ENCODE results near the gene LRRN2.

Gene LRRN2

DNA sequence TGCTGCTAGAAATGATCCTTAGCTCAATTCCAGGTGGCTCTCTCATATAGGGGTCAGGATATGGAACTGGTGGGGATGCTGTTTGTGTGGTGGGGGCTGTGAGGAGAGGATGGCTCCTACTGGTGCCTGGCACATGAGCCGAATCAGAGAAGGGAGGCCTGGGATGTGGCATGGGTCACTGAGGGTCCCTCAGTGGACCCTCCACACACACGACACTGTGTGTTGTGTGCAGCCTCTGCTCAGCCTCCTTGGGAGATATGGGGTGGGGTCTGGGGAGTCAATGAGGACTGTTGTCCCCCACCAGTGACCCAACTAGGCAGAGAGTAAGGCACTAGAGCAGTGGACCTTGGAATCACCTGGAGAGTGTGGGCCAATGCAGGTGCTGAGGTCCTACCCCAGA, 3.2 kb upstream of the LRRN2 start:
- DNase-seq: no peak

DNA sequence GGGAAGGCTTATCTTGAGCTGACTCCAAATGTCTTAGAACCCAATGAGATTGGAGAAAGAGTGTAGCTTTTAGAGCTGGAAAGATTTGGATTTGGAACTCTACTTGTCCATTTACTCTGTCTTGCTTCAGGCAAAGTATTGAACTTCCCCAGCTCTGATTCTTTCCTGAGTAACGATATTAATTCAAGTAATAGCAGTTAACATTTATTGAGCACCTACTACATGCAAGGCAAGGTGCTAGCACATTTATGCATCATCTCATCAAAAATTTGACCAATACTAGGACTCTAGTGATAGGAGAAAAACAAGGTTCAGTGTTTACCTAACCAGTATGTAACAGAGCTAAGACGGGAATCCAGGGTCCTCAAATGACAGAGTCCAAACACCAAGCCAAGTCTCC, 2.5 kb upstream of the LRRN2 start:
- DNase-seq: no peak

DNA sequence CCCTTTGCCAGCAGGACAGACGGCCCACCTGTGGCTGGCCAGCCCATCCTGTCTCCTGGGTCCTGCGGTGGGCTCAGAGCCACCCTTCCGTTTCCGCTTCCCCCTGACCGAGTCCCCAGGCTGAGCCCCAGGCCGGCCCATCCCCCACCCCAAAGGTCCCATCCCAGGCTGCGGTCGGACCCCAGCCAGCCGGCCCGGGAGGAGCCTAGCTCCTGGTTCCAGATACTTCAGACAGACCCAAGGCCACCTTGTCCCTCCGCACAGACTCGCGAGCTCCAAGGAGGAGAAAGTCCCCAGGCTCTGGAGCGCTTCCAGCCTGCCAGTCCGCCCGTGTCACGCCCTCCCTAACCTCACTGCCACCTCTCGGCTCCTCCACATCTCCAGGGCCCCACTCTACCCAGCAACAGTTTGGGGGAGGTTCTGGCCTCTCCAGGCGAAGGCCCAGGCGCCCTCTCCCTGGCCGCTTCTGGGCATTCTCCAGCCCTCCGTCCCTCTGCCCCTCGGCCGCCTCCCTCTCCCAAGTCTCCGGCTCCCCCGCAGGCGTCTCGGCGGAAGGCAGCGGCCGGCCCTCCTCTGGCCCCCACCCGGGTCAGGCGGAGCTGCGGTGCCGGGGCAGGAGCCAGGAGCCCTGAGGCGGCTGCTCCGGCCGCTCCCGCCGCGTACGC, 835 bp downstream of the LRRN2 start:
- DNase-seq: peak in 1 of 2 donors; percentile 28

DNA sequence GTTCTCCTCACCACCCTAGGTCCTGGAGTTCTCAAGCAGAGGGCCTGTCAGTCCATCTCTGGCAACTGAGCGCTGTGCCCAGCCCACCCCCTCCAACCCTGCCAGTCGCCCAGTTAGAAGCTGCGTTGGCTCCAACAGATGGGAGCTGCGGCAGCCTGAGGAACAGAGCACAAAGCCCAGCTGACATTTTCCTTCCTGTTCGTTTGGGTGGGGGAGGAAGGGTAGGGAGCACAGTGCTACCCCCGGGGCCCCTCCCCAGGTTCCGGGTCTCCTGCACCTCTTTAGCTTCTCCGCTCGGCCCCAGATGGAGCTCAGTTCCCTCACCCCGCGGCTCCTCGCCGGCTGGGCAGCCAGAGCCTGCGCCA, 1.4 kb downstream of the LRRN2 start:
- no peak for DNase-seq

DNA sequence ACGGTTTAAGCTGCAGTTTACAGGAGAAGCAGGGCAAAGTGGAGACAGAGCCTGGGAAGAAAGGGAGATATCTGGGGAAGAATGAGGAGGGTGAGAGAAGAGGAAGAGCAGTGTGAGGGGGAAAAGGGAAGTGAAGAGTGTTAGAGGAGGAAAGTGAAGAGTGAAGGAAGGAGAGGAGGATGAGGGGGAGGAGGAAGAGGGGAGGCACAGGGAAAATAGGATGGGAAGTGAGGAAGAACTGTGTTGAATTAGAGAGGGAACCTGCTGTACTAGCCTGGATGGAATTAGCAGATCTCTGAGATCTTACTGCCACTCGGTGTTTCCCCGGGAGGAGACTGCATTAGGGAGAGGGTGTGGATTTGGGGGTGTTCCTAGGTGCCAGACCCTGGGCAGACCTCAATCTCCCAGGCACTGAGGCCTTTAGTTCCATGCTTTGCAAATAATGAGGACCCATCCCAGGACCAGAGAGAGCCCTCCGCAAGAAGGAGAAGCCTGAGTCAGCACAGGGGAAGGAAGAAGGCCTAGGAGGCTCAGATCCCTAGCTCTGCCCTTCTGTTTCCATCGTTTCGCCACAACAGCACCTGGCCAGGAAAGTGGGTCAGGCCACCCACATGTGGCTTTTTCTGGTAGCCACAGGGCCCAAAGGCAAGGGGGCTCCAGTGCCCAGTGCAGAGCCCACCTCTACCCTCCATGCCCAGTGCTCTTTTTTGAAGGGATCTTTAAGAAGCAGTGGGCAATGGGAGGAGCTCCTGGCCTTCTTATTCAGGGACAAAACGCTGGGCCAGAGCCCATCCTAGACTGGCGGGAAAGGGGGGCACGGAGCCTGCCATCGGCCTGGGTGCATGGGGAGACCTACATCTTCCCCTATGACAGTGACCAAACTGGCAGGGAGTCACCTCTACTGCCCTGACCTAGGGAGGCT, 2.0 kb downstream of the LRRN2 start:
- DNase-seq: no peak

DNA sequence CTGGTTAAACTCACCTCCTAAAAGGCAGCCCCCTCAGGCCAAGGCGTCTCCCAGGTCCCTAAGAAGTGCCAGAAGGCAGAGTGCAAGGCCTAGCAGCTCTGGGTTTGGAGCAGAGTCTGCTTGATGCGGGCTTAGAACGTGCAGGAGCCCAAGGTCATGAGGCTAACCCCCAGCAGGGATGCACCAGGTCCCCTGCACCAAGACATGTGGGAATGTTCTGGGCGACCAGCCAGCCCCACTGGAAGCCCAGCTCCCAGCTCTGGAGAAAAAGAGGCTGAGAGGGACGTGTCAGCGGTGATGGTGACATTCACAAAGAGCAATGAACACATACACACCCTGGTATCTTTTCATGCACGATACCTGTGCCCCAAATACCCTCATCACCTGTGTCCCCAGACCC, 5.1 kb downstream of the LRRN2 start:
- no peak for DNase-seq

DNA sequence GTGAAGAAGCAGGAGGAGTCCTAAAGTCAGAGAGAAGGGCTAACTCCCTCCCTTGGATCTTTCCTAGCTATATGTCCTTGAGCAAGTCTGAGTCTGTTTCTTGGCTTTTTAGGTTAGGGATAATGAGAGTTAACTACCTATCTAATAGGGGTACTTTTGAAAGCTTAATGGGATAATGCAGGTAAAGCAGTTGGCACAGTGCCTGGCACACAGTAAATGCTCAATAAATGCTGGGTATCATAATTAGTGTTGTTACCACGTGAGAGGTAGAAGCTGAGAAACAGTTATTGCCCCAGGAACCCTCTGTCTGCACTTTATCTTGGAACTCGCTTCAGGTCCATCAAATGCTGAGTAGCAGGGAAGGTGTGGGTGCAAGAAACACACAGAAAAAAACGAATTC, 5.5 kb downstream of the LRRN2 start:
- no peak for DNase-seq

DNA sequence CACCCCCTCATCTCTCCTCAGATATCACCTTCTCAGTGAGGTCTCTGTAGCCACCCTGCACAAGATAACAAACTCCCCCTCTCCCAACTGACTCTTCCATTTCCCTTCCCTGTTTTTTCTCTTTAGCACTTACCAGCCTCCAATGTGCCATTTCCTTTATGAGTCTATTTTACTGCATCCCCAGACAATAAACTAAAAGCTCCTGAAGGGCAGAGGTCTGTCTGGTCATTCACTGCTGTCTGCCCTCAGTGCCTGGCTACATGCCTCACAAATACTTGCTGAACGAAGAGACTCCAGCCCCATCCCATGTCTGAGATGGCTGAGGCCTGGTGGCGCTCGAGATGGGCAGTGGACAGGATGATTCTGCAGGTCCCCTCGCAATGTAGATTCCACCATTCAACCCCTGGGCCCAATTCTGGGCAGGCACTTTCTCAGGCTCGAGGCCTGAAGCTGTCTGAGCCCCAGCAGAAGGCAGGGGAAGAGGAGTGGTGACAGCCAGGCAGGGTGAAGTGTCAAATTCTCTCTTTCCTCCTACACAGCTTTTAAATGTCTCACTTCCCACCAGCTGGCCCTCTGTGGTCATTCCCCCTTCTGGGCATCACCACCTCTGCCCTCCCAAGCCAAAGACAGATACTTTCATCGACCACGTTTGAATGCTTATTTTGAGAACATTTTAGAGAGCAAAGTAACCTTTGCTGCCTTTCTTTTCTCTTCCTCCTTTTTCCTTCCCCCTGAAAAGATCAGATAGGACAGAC, 6.6 kb downstream of the LRRN2 start:
- no peak for DNase-seq

DNA sequence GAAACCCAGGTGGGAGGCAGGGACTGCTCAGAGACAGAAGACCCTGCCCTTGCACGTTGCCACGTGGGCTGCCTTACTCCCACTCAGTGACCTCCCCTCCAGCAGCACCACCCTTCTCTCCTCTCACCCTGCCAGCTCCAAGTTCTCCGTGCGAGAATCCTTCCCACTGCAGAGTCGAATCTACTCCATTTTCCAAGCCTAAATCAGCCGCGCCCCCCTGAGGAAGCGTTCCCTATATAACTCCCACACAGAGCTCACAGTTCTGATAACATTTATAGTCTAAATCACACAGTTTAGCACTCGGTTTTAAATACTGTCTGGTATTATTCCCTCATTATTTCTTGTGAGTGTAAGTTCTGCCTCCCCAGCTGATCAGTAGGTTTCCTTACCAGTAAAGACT, 7.7 kb downstream of the LRRN2 start:
- DNase-seq: no peak

DNA sequence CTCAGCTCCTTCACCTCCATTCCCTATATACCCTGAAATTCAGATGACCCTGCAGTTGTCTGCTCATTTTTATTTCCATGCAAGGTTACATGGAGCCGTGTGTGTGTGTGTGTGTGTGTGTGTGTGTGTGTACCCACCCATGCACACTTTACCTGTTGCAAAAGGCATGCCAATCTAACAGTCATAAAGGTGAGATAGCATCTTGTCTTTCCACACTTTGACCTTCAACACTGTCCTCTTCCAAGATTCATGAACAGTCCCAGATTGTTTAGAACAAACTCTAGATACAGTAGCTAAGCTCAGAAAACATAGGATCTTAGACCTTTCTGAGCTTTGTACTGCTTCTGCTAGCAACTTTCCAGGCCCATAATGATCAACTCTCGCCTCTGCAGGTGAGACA, 9.5 kb downstream of the LRRN2 start:
- DNase-seq: no peak

DNA sequence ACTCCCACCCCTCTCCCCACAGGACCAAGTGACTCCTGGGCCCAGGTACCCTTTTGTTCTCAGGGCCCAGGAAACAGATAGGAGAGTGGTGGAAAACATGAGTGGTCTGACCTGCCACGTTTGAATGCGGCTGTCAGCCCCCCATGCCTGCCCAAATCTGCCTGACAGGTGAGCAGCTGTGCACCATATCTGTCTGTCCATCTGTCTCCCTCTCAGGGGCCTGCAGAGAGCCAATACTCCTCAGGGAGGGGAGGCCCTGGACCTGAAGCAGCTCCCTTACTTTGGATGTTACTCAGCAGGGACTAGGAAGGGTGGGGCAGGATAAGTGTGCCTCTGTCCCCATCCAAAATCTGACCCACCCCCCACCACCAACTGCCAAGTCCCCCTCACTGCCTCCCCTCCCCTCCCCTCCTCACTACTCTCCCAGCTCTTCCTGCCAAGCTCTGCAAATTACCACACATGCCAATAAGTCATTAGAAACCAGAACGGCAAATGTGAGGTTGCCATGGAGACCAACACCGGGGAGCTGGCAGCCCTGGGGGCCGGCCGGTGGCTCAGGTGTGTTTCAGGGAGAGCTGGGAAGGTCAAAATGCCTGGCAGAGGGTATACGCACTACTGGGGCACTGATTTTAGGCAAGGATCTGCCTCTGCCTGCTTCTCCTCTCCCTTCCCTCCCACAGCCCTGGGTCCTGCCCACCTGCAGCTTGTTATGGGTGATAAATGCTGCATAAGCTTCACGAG, 11.5 kb downstream of the LRRN2 start:
- DNase-seq: no peak

DNA sequence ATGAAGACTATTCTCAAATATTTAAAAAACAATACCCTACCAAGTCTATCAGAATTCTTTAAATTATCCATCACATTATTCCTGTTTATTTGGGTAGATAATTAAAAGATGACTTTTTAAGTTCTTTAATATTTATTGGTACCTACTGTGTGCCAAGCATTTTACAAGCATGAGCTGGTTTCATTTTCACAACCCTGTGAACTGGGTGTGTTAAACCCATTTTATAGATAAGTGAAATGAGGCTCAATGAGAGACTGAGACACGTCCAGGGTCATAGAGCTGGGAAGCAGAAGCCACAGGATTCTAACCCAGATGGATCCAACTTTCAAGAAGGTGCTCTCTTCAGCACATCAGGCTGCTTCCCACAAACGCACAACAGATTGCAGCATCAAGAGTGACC, 12.3 kb downstream of the LRRN2 start:
- no peak for DNase-seq

DNA sequence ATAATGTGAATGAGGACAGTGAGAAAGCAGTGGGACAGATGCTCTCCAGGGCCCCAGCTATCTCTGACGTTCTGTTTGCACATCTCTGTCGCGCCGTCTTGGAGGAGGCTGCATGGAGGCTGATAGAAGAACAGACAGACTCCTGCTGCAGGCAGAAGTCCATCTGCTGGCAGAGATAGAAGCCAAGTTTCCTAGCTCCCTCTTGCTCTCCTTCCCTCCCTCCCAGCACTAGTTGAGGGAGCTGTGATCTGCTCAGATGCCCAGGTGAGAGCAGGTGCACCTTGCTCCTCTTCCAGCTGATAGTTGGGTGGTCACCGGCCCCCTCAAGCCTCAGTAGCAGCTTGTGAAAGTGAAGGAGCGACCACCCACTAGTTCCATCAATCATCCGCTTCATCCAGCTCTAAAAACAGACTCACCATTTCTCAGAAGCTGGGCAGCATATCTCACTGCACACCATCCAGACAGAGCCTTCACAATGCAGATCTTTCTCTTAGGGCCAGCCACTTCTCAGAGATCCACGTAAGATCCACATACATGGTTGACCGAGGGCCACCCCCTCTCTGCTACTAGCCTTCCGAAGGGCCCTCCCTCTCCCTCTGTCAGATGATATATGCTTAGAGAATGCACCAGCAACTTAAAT, 12.9 kb downstream of the LRRN2 start:
- DNase-seq: no peak

DNA sequence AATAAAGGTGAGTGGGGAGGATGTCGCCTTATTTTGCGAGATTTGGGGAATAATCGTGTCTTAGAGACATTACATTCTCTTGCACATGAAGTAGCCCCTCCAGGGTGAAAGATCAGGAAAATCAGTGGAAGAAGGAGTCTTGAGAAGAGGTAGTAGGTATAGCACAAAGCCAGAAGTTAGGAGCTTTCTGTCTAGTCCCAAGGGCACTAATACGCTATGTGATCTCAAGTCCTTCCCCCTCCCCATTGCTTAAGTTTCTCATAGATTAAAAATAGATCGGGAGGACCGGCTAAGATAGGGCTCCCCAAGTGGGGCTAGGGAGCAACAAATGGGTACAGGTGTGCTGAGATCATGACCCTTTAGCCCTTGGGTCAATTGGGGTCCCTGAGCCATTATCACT, 13.5 kb downstream of the LRRN2 start:
- DNase-seq: no peak

DNA sequence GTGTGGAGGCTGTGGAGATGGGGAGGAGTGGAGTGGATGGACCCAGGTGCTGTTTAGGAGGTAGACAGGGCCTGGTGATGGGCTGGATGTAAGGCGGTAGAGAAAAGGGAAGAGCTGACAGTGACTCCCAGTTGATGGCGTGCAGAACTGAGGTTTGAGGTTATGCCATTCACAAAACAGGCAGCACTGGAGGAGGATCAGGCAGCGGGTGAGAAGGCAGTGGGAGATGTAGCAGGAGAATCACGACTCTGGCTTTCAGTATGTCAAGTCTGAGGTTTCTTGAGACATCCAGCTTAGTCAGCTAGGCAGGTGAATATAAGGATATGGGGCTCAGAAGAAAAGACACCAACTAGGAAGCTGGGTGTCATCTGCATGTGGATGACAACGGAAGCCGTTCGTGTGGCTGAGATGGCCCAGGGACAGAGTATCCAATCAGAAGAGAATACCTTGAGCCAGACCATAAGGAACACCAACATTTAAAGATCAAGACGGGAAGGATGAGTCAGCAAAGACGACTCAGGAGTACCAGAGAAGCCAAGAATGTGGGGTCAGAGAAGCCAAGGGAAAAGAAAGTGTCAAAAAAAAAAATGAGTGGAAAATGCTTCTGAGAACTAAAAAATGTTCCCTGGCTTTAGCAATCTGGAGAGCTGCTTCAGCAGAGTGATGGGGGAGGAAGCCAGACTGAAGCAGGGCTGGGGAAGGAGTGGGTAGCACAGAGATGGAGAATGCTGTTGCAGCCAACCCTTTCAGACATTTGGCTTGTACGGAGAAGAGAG, 15.2 kb downstream of the LRRN2 start:
- no peak for DNase-seq

DNA sequence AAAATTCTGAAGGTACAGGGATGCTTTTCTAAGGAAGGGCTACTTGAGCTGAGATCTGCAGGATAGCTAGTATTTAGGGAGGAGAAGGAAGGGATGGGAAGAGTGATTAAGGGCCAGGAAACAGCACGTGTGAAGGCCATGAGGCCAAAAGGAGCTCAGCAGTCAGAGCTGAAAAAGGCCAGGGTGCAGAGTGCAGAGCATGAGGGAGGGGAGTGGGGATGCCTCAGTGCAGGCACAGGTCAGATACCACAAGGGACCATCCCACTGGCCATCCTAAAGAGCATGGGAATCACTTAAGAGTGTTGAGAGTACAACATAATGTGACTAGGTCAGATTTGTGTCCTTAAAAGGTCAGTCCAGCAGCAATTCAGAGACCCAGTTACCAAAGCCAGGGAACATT, 16.0 kb downstream of the LRRN2 start:
- no peak for DNase-seq

DNA sequence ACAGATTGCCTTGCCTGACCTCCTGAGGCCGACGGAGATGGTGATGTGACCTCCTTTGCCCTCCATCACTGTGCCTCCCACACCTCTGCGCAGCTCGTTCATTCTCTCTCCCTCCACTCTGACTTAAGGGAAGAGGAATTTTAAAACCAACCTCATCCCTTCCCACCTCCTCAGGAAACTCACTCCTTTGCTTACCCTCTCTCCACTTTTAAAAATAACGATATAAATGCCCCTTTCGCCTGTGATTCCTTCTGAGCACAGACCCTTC, 21.2 kb downstream of the LRRN2 start:
- no peak for DNase-seq

DNA sequence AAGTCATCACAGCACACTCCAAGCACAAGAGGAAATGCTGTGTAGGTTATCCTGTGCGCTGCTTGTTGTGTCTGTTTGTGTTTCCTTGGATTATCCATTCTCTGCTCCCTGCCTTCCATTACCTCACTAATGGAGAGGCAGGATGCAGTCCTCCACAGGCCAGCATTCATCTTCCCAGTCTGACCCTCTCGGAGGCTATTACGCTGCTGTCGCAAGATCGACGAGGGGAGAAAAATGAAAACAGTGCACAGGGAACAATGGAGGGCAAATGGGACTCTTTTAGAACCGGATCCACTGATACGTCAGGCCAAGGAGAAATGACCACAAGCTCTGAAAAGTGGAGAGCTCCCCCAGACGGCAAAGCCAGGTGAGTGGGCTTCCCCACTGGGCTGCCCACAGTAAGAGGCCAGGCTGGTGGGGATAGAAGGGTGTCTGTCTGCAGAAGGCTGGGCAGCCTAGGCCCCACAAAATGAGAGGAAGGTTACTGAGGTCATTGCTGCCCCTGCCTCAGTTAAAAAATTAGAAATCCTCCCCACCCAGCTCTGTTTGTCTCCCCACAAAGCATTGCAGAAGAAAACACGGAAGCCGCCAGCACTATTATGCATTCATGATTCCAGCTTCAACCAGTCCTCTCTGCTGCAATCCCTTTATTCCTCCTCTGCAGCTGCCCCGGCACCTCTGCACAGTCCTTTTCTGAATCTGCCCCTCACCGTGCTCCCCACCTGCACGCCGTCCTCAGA, 21.7 kb downstream of the LRRN2 start:
- DNase-seq: no peak

DNA sequence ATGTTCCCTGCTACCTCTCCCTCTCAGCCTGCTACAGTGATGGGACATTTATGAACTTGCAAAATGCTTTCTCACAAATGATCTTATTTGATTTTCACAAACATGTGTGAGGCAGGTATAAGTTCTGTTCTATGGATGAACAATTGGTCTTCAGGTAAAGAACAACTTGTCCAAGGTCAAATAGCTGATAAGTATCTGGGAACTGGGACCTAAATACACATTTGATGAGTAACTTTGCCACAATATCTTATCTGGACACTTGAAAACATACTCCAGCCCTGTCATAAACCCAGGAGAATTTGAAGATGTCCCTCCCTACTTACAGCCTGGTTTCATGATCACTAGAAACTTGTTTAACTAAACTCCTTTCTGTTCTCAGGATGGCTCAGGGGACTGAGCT, 23.0 kb downstream of the LRRN2 start:
- DNase-seq: no peak

DNA sequence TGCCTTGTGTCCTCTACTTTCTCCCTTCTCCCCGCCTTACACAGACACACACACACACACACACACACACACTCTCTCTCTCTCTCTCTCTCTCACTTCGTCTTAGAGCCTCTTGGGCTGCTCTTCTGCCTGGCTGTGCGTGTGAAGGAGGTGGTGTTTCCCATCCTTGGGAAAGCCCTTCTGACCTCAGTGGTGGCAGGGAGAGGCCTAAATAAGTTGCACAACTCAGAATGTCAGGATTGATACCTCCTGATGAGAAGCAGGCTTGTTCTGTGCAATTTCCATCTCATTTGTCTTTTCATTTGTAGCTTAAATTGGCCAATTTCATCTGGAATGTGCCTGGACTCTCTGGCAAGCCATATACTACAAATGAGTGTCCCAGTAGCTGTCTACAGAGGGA, 25.0 kb downstream of the LRRN2 start:
- DNase-seq: no peak

DNA sequence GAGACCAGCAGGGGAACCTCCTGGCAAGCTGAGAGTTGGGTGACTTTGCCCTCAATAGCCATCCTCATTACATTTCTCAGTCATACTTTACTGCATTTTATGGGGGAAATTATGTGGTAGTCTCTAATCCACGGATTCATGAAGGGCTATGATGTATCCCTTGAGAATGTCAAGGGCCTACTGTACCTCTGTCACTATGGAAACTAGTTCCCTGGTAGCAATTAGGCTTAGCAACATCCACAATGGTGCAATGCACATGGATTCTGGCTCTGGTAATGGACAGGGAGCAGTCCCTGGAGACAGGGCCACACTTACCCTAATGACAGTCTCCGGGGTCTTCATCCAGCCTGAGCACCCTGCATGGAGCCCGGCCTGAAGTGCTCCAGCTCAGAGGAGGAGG, 26.5 kb downstream of the LRRN2 start:
- no peak for DNase-seq

Measured in bone marrow (tissue), 2 donors.